GM12892 (cell line): ENCODE measurements around the gene LEKR1.

Experiments
- POLR2A ChIP-seq: IDR thresholded peaks from 2 replicates; pipeline ENCODE4 v1.6.1; 2011; ENCODE audit warnings: low read depth, low read length, control low read depth
- POLR2AphosphoS5 ChIP-seq: IDR thresholded peaks from 2 replicates; pipeline ENCODE4 v1.6.1; 2011; ENCODE audit warnings: low read depth, low read length, control low read depth
- TAF1 ChIP-seq: IDR thresholded peaks from 2 replicates; pipeline ENCODE4 v1.6.1; 2011; ENCODE audit warnings: low read depth, mild to moderate bottlenecking, control low read depth, low read length, borderline replicate concordance

DNA sequence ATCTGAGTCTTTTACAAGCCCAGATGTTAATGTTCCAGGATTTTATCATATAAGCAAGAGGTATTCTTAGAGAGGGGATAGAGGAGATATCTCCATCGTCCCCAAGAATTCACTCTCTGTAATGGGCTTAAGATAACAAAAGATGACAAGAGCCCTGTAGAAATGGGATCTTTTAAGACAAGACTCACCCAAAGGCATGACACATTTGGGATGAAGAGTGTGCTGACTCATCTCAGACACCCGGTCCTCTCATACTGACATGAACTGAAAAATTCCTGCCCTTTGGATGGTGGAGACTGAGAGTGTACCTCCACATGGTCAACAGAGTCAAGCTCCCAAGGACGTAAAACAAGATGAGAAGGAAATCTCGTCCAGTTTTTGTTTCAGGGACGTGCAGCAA, 11.0 kb downstream of the LEKR1 start:
- TF ChIP-seq POLR2AphosphoS5 (no peak), POLR2A (no peak), TAF1 (no peak)
